Smooth muscle cell (in vitro differentiated cells): ENCODE results near the gene NEDD4L. TPM values are rescaled to one million over a fixed set of nuclear protein-coding genes. Genes with fewer than 3 reads are reported as not detected.

Experiments
- DNase-seq: peaks from one replicate; lab custom pipeline; 2025; ENCODE audit not compliant: unreplicated experiment; lab: John Stamatoyannopoulos, UW
- H2AFZ ChIP-seq: fragments of 200-600 bp; sonication (generic); 2 replicates; pipeline ENCODE4 v1.6.0; 2016; ENCODE audit warnings: antibody characterized with exemption, low read depth, mild to moderate bottlenecking
- H3F3A ChIP-seq: fragments of 200-600 bp; sonication (generic); 2 replicates; pipeline ENCODE4 v1.6.0; 2017; ENCODE audit warnings: antibody characterized with exemption, low read depth
- H3K27ac ChIP-seq: fragments of 200-600 bp; sonication (generic); 2 replicates; pipeline ENCODE4 v1.5.1; 2016; ENCODE audit warnings: low read depth, mild to moderate bottlenecking
- H3K27me3 ChIP-seq: fragments of 200-600 bp; sonication (generic); 2 replicates; pipeline ENCODE4 v1.6.1; 2016; ENCODE audit warnings: low read depth, mild to moderate bottlenecking
- H3K36me3 ChIP-seq: fragments of 200-600 bp; sonication (generic); 2 replicates; pipeline ENCODE4 v1.5.1; 2016; ENCODE audit warnings: low read depth
- H3K4me1 ChIP-seq: fragments of 200-600 bp; sonication (generic); 2 replicates; pipeline ENCODE4 v1.5.1; 2016; ENCODE audit warnings: low read depth
- H3K4me2 ChIP-seq: fragments of 200-600 bp; sonication (generic); 2 replicates; pipeline ENCODE4 v1.6.0; 2016; ENCODE audit warnings: mild to moderate bottlenecking
- H3K4me3 ChIP-seq: fragments of 200-600 bp; sonication (generic); 2 replicates; pipeline ENCODE4 v1.5.1; 2016; ENCODE audit warnings: mild to moderate bottlenecking
- H3K79me2 ChIP-seq: fragments of 200-600 bp; sonication (generic); 2 replicates; pipeline ENCODE4 v1.6.0; 2016; ENCODE audit warnings: low read depth, mild to moderate bottlenecking
- H3K9ac ChIP-seq: fragments of 200-600 bp; sonication (generic); 2 replicates; pipeline ENCODE4 v1.6.0; 2016; ENCODE audit warnings: low read depth
- H3K9me3 ChIP-seq: fragments of 200-600 bp; sonication (generic); replicated peaks from 2 replicates; pipeline ENCODE4 v1.5.1; 2016; ENCODE audit warnings: low read depth
- H4K20me1 ChIP-seq: fragments of 200-600 bp; sonication (generic); 2 replicates; pipeline ENCODE4 v1.6.0; 2016; ENCODE audit warnings: low read depth
- CTCF ChIP-seq: fragments of 200-600 bp; sonication (generic); IDR thresholded peaks from 2 replicates; pipeline ENCODE4 v1.5.1; 2017; ENCODE audit warnings: borderline replicate concordance, mild to moderate bottlenecking, antibody characterized with exemption; ENCODE audit not compliant: insufficient read depth, poor library complexity, severe bottlenecking
- WGBS: methylation state at CpG from one replicate; pipeline ENCODE4 v1.1.7; 2016; ENCODE audit warnings: low lambda C conversion rate; 5-methylcytosine and 5-hydroxymethylcytosine counted together
- polyA plus RNA-seq: library from polyadenylated mRNA; unstranded; fragments of >200 nt; fragmentation: Nextera tagmentation; extraction: Ambion mirVana; gene quantifications from 2 replicates; pipeline ENCODE4 v1.2.1, GENCODE V29; 2016
- total RNA-seq: library from RNA; depleted of rRNA; stranded (reverse); fragments of >200 nt; gene quantifications from 2 replicates; pipeline ENCODE4 v1.2.3, GENCODE V29; 2014

NEDD4L gene
- total and polyA plus RNA-seq, 2 experiments from 2014 or later, result 8.7 to 41.3 TPM

GRCh38 chr18:58323866-58324762 is 280.1 kb downstream of the NEDD4L start:
- no peak overlapping the region for H3K27ac ChIP-seq
- H3K79me2 ChIP-seq, result no peaks in the 10 kb centered on the region
- no peaks in the 10 kb centered on the region for H3K27me3 ChIP-seq
- 93% methylated on average over 15 of the region's 15 CpGs for WGBS
- TF ChIP-seq CTCF, result no peak
- no peak for DNase-seq
- no peak overlapping the region for H3K4me3 ChIP-seq
- H2AFZ ChIP-seq, result no peak overlapping the region
- no peaks in the 10 kb centered on the region for H4K20me1 ChIP-seq
- no peaks in the 10 kb centered on the region for H3F3A ChIP-seq
- H3K36me3 ChIP-seq, result no peaks in the 10 kb centered on the region
- no peak overlapping the region for H3K4me2 ChIP-seq
- no peaks in the 10 kb centered on the region for H3K4me1 ChIP-seq
- H3K9ac ChIP-seq, result no peak overlapping the region
- no peaks in the 10 kb centered on the region for H3K9me3 ChIP-seq

- H3F3A ChIP-seq, result no peaks in the 10 kb centered on the region
- no peak overlapping the region for H3K9ac ChIP-seq
- H3K4me2 ChIP-seq, result no peak overlapping the region
- no peaks in the 10 kb centered on the region for H3K4me1 ChIP-seq
- H2AFZ ChIP-seq, result no peak overlapping the region
- H3K36me3 ChIP-seq, result peaks cover 4% of the 10 kb centered on the region
- no peaks in the 10 kb centered on the region for H3K79me2 ChIP-seq
- H3K27ac ChIP-seq, result no peak overlapping the region
- 93% methylated on average over 16 of the region's 16 CpGs for WGBS
- no peaks in the 10 kb centered on the region for H4K20me1 ChIP-seq
- no peak overlapping the region for H3K4me3 ChIP-seq
- no peak for DNase-seq
- H3K9me3 ChIP-seq, result no peaks in the 10 kb centered on the region
- TF ChIP-seq CTCF, result no peak
- no peaks in the 10 kb centered on the region for H3K27me3 ChIP-seq
These were observed 280.9 kb downstream of the NEDD4L start for GRCh38 chr18:58324824-58325480.

GRCh38 chr18:58325494-58325893 is 281.5 kb downstream of the NEDD4L start:
- no peaks in the 10 kb centered on the region for H3K9me3 ChIP-seq
- TF ChIP-seq CTCF, result no peak
- no peak for DNase-seq
- no peak overlapping the region for H3K4me3 ChIP-seq
- WGBS, result 95% methylated on average over 2 of the region's 2 CpGs
- H3K4me2 ChIP-seq, result no peak overlapping the region
- no peaks in the 10 kb centered on the region for H3K4me1 ChIP-seq
- H2AFZ ChIP-seq, result no peak overlapping the region
- H3K27me3 ChIP-seq, result no peaks in the 10 kb centered on the region
- H3K36me3 ChIP-seq, result peaks cover 4% of the 10 kb centered on the region
- H4K20me1 ChIP-seq, result no peaks in the 10 kb centered on the region
- H3F3A ChIP-seq, result no peaks in the 10 kb centered on the region
- H3K27ac ChIP-seq, result no peak overlapping the region
- no peak overlapping the region for H3K9ac ChIP-seq
- no peaks in the 10 kb centered on the region for H3K79me2 ChIP-seq
